Activated CD4-positive, CD25-positive, alpha-beta regulatory T cell (primary cell): ENCODE results near the gene PSD4.

Experiments used
- DNase-seq, 4 experiments: peaks; one replicate each; lab custom pipeline; 2025; lab: John Stamatoyannopoulos, UW

Gene PSD4

GRCh38 chr2:113238871-113239839 lies 65.4 kb downstream of the PSD4 start:
- no peak for DNase-seq

- DNase-seq, result no peak
Observed at GRCh38 chr2:113240150-113240914, 66.6 kb downstream of the PSD4 start.

GRCh38 chr2:113240915-113241911 lies 67.4 kb downstream of the PSD4 start:
- peak in 1 of 4 experiments; percentile 9 for DNase-seq

- no peak for DNase-seq
Observed at GRCh38 chr2:113242327-113242726, 68.6 kb downstream of the PSD4 start.

GRCh38 chr2:113245276-113245711 lies 71.5 kb downstream of the PSD4 start:
- no peak for DNase-seq

GRCh38 chr2:113246606-113247005 lies 72.8 kb downstream of the PSD4 start:
- DNase-seq, result no peak

- DNase-seq, result peak; percentile 49 to 66 (median 56)
Observed at GRCh38 chr2:113248997-113249770, 75.4 kb downstream of the PSD4 start.

- peak in 1 of 4 experiments; percentile 17 for DNase-seq
Observed at GRCh38 chr2:113251118-113251517, 77.3 kb downstream of the PSD4 start.

- DNase-seq, result no peak
Observed at GRCh38 chr2:113252047-113252590, 78.3 kb downstream of the PSD4 start.

- no peak for DNase-seq
Observed at GRCh38 chr2:113253453-113253852, 79.7 kb downstream of the PSD4 start.

GRCh38 chr2:113255140-113256070 lies 81.6 kb downstream of the PSD4 start:
- no peak for DNase-seq

GRCh38 chr2:113257516-113258264 lies 83.9 kb downstream of the PSD4 start:
- no peak for DNase-seq

GRCh38 chr2:113258471-113259147 lies 84.8 kb downstream of the PSD4 start:
- no peak for DNase-seq
